Sigmoid colon (tissue), 7 donors: ENCODE results near the gene CAD. TPM values are rescaled to one million over a fixed set of nuclear protein-coding genes. Genes with fewer than 3 reads are reported as not detected.

Experiments
- DNase-seq: peaks from one replicate; pipeline ENCODE4 v3.0.0-alpha.2; 2019
- H3K27ac ChIP-seq, 4 donors: fragments of 200-600 bp; sonication (generic); one replicate each; pipeline ENCODE4 v1.5.1; 2016 to 2019; ENCODE audit warnings: mild to moderate bottlenecking in 1 of 4
- H3K27me3 ChIP-seq, 3 donors: fragments of 200-600 bp; sonication (generic); one replicate each; pipeline ENCODE4 v1.5.1; 2019; ENCODE audit warnings: mild to moderate bottlenecking in 1 of 3
- H3K36me3 ChIP-seq, 4 donors: fragments of 200-600 bp; sonication (generic); one replicate each; pipeline ENCODE4 v1.5.1; 2016 to 2019
- H3K4me1 ChIP-seq, 4 donors: fragments of 200-600 bp; sonication (generic); one replicate each; pipeline ENCODE4 v1.5.1; 2017 to 2019
- H3K4me3 ChIP-seq, 4 donors: fragments of 200-600 bp; sonication (generic); one replicate each; pipeline ENCODE4 v1.5.1; 2017 to 2019; ENCODE audit warnings: mild to moderate bottlenecking in 2 of 4, moderate library complexity in 1 of 4
- H3K9me3 ChIP-seq, 4 donors: fragments of 200-600 bp in 3 of 4; sonication (generic) in 3 of 4; one replicate each; pipeline versions ENCODE4 v1.5.1 to v1.6.1; 2013 to 2019
- CTCF ChIP-seq, 4 experiments: fragments of 450-650 bp in 3 of 4; fragments of 200-600 bp in 1 of 4; IDR thresholded peaks; one replicate each; pipeline ENCODE4 v1.5.1; 2016 to 2019; ENCODE audit warnings: antibody characterized with exemption in 4 of 4, mild to moderate bottlenecking in 3 of 4, moderate library complexity in 2 of 4
- EP300 ChIP-seq, 4 donors: sonication (generic); formaldehyde crosslinking; IDR thresholded peaks; one replicate each; pipeline ENCODE4 v1.6.1; 2017; ENCODE audit warnings: antibody characterized with exemption in 4 of 4
- POLR2A ChIP-seq, 2 donors: fragments of 450-650 bp; IDR thresholded peaks; one replicate each; pipeline ENCODE4 v1.6.1; 2016; ENCODE audit warnings: antibody characterized with exemption in 2 of 2, mild to moderate bottlenecking in 2 of 2, moderate library complexity in 2 of 2
- POLR2AphosphoS5 ChIP-seq, 4 donors: sonication (generic); formaldehyde crosslinking; IDR thresholded peaks; one replicate each; pipeline ENCODE4 v1.6.1; 2017; ENCODE audit warnings: antibody characterized with exemption in 4 of 4
- WGBS, 2 donors: extraction: QIAGEN DNeasy Blood & Tissue Kit; methylation state at CpG; one replicate each; pipeline ENCODE4 v1.1.7; 2013; 5-methylcytosine and 5-hydroxymethylcytosine counted together
- intact Hi-C: fragments of 100-400 bp; cut with DNase I; formaldehyde crosslinking; loops from one replicate; pipeline ENCODE4 v1.15.1; 2023
- polyA plus RNA-seq, 3 donors: library from polyadenylated mRNA; stranded (reverse); fragments of 200-250 nt; gene quantifications; one replicate each; pipeline ENCODE4 v1.2.3, GENCODE V29; 2013
- total RNA-seq, 4 donors: library from RNA; depleted of rRNA; stranded (reverse); fragments of >200 nt; gene quantifications; one replicate each; pipeline ENCODE4 v1.1.0, GENCODE V29; 2016
- donor health status: healthy with polysubstance abuse.
- donor health status: Bipolar disorder and iron deficiency.
- donor health status: healthy.

The CAD gene
- total and polyA plus RNA-seq, 7 donors = 1.8 to 27.4 (median 12.8) TPM

- TF ChIP-seq POLR2A (IDR thresholded peaks at IDR 0.05) (no peak), CTCF (IDR thresholded peaks at IDR 0.05) (no peak), EP300 (IDR thresholded peaks at IDR 0.05) (no peak), POLR2AphosphoS5 (IDR thresholded peaks at IDR 0.05) (no peak)
- Histone ChIP-seq H3K4me1 (peaks cover 0 to 3% (median 1%) of the 10 kb centered on the region in 4 donors), H3K4me3 (no peak overlapping the region), H3K27ac (no peak overlapping the region), H3K36me3 (no peaks in the 10 kb centered on the region), H3K27me3 (peaks cover 7 to 65% (median 22%) of the 10 kb centered on the region in 3 donors), H3K9me3 (no peaks in the 10 kb centered on the region)
- intact Hi-C loops = no loop called here
- 39 to 60% methylated on average over 13 of the region's 13 CpGs for WGBS, 2 donors
- no peak for DNase-seq
These were observed 38.0 kb downstream of the CAD start for GRCh38 chr2:27255187-27255586.

DNA sequence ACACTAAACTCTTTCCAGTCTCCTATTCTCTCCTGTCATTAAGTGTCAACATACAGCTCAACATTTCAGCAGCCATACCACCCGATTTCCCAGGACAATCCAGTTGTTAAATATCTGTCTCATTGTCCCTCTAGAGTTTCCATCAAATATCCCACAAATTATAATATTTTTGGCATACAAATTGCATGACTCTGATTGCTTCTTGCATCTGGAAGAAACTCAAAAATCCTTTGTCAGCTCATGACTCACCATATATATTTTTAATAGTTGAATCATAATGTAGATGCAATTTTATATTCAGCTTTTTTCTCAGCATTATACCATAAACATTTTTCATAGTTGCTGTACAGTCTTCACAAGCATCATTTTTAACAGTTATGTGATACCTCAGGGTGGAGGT, 38.5 kb downstream of the CAD start:
- intact Hi-C loops = no loop called here
- no peak for DNase-seq
- Histone ChIP-seq H3K36me3 (no peaks in the 10 kb centered on the region), H3K27me3 (peaks cover 7 to 65% (median 27%) of the 10 kb centered on the region in 3 donors), H3K9me3 (no peaks in the 10 kb centered on the region), H3K4me1 (no peaks in the 10 kb centered on the region), H3K4me3 (no peak overlapping the region), H3K27ac (no peak overlapping the region)
- 19 to 51% methylated on average over 1 of the region's 1 CpG for WGBS, 2 donors
- TF ChIP-seq POLR2A (IDR thresholded peaks at IDR 0.05) = no peak
- TF ChIP-seq EP300 (IDR thresholded peaks at IDR 0.05) = no peak
- TF ChIP-seq CTCF (IDR thresholded peaks at IDR 0.05) = no peak
- no peak for TF ChIP-seq POLR2AphosphoS5 (IDR thresholded peaks at IDR 0.05)

GRCh38 chr2:27256855-27257454, 39.8 kb downstream of the CAD start:
- Histone ChIP-seq H3K4me1 (peaks cover 0 to 3% (median 3%) of the 10 kb centered on the region in 4 donors), H3K9me3 (no peaks in the 10 kb centered on the region), H3K27ac (no peak overlapping the region), H3K27me3 (peaks cover 17 to 69% (median 40%) of the 10 kb centered on the region in 3 donors), H3K4me3 (no peak overlapping the region), H3K36me3 (no peaks in the 10 kb centered on the region)
- WGBS, 2 donors = 75 to 78% methylated on average over 7 of the region's 7 CpGs
- no peak for TF ChIP-seq CTCF (IDR thresholded peaks at IDR 0.05)
- intact Hi-C loops = no loop called here
- no peak for DNase-seq

GRCh38 chr2:27258051-27258450, 40.9 kb downstream of the CAD start:
- Histone ChIP-seq H3K27ac (no peak overlapping the region), H3K4me1 (peaks cover 0 to 14% (median 14%) of the 10 kb centered on the region in 4 donors), H3K9me3 (no peaks in the 10 kb centered on the region), H3K36me3 (no peaks in the 10 kb centered on the region), H3K4me3 (no peak overlapping the region), H3K27me3 (peaks cover 28 to 80% (median 51%) of the 10 kb centered on the region in 3 donors)
- TF ChIP-seq EP300 (IDR thresholded peaks at IDR 0.05) = no peak
- no peak for TF ChIP-seq CTCF (IDR thresholded peaks at IDR 0.05)
- TF ChIP-seq POLR2A (IDR thresholded peaks at IDR 0.05) = no peak
- no peak for TF ChIP-seq POLR2AphosphoS5 (IDR thresholded peaks at IDR 0.05)
- no peak for DNase-seq
- intact Hi-C loops = no loop called here
- WGBS, 2 donors = 82 to 90% methylated on average over 8 of the region's 8 CpGs
